Measurements from ENCODE around the gene KCNS3.

DNA sequence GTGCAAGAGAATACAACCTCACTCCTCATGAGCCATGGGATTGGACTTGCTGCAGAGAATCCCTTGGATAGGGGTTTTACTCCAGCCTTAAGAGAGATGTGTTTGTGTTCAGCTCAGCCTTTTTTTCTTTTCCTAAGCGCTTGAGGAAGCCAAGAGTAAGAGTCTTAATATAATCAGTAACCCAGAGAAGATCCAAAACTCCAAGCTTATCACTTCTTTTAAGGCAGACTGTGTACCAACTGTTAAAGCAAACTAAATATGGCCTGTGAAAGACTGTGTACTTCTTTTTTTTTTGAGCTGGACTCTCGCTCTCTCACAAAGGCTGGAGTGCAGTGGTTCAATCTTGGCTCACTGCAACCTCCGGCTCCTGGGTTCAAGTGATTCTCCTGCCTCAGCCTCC is 31.8 kb upstream of the KCNS3 start:
- TF ChIP-seq POLR2AphosphoS5 (IDR thresholded peaks at IDR 0.05): no peak
- TF ChIP-seq, protein P1, sequence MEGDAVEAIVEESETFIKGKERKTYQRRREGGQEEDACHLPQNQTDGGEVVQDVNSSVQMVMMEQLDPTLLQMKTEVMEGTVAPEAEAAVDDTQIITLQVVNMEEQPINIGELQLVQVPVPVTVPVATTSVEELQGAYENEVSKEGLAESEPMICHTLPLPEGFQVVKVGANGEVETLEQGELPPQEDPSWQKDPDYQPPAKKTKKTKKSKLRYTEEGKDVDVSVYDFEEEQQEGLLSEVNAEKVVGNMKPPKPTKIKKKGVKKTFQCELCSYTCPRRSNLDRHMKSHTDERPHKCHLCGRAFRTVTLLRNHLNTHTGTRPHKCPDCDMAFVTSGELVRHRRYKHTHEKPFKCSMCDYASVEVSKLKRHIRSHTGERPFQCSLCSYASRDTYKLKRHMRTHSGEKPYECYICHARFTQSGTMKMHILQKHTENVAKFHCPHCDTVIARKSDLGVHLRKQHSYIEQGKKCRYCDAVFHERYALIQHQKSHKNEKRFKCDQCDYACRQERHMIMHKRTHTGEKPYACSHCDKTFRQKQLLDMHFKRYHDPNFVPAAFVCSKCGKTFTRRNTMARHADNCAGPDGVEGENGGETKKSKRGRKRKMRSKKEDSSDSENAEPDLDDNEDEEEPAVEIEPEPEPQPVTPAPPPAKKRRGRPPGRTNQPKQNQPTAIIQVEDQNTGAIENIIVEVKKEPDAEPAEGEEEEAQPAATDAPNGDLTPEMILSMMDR (IDR thresholded peaks at IDR 0.05): no peak

Measured in suprapubic skin (tissue), 3 donors.